ENCODE data around the gene PIGS.
A peak's percentile ranks its signal among the peaks of the same experiment; 100 is the strongest.

Gene PIGS

GRCh38 chr17:28550858-28551257, 20.5 kb downstream of the PIGS start:
- DNase-seq (ENCODE audit: low spot score): no peak

- DNase-seq (ENCODE audit: low spot score): no peak
Measured at GRCh38 chr17:28549236-28550132, 21.8 kb downstream of the PIGS start.

GRCh38 chr17:28548417-28549130, 22.8 kb downstream of the PIGS start:
- no peak for DNase-seq (ENCODE audit: low spot score)

- peak; percentile 85 for DNase-seq (ENCODE audit: low spot score)
Measured at GRCh38 chr17:28547623-28548416, 23.5 kb downstream of the PIGS start.

- no peak for DNase-seq (ENCODE audit: low spot score)
Measured at GRCh38 chr17:28547096-28547622, 24.2 kb downstream of the PIGS start.

- DNase-seq (ENCODE audit: low spot score): peak; percentile 29
Measured at GRCh38 chr17:28545787-28546415, 25.4 kb downstream of the PIGS start.

GRCh38 chr17:28545141-28545503, 26.2 kb downstream of the PIGS start:
- no peak for DNase-seq (ENCODE audit: low spot score)

- DNase-seq (ENCODE audit: low spot score): no peak
Measured at GRCh38 chr17:28544402-28545140, 26.8 kb downstream of the PIGS start.

- no peak for DNase-seq (ENCODE audit: low spot score)
Measured at GRCh38 chr17:28541439-28541838, 29.9 kb downstream of the PIGS start.

- DNase-seq (ENCODE audit: low spot score): no peak
Measured at GRCh38 chr17:28540231-28540630, 31.1 kb downstream of the PIGS start.

- DNase-seq (ENCODE audit: low spot score): no peak
Measured at GRCh38 chr17:28538296-28538895, 32.9 kb downstream of the PIGS start.

- no peak for DNase-seq (ENCODE audit: low spot score)
Measured at GRCh38 chr17:28537219-28537610, 34.1 kb downstream of the PIGS start.

- no peak for DNase-seq (ENCODE audit: low spot score)
Measured at GRCh38 chr17:28536532-28537218, 34.6 kb downstream of the PIGS start.

- no peak for DNase-seq (ENCODE audit: low spot score)
Measured at GRCh38 chr17:28534740-28535375, 36.5 kb downstream of the PIGS start.

- DNase-seq (ENCODE audit: low spot score): no peak
Measured at GRCh38 chr17:28533091-28533807, 38.1 kb downstream of the PIGS start.

- no peak for DNase-seq (ENCODE audit: low spot score)
Measured at GRCh38 chr17:28532050-28532960, 39.0 kb downstream of the PIGS start.

GRCh38 chr17:28530926-28531325, 40.4 kb downstream of the PIGS start:
- no peak for DNase-seq (ENCODE audit: low spot score)

GRCh38 chr17:28530250-28530649, 41.1 kb downstream of the PIGS start:
- DNase-seq (ENCODE audit: low spot score): no peak
